ENCODE measurements around the gene DLG1. TPM values are rescaled to one million over a fixed set of nuclear protein-coding genes. Genes with fewer than 3 reads are reported as not detected.

The DLG1 gene
- total and polyA plus RNA-seq, 4 donors: 12.7 to 51.2 (median 22.3) TPM

- no peak overlapping the region for H3K9ac ChIP-seq (ENCODE audit: low read depth in 1 of 2, low read length in 2 of 2)
Observed at GRCh38 chr3:197209366-197210260, 88.8 kb downstream of the DLG1 start.

DNA sequence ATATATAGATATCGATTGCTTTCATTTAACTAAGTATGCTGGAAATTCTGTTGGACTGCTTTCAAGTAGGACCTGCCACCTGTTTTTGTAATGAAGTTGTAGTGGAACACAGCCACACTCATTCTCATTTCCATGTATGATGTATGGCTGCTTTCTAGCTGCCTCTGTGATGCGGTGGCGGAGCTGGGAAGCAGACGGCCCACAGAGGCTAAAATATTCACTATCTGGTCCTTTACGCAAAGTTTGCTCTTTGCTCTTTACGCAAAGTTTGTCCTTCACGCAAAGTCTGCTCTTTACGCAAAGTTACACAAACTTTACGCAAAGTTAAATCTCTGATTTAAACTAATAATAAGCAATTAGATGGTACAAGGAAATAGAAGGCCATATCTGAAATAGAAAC, 91.5 kb downstream of the DLG1 start:
- no peaks in the 10 kb centered on the region for H3K9me3 ChIP-seq (ENCODE audit: control insufficient read depth in 4 of 4, low read length in 3 of 4)
- no peak for TF ChIP-seq FOXA1 (IDR thresholded peaks at IDR 0.05)
- H3K9ac ChIP-seq (ENCODE audit: low read depth in 1 of 2, low read length in 2 of 2): no peak overlapping the region
- H3K27ac ChIP-seq (ENCODE audit: low read depth in 1 of 2, low read length in 2 of 2): no peak overlapping the region
- no peak overlapping the region for H3K4me3 ChIP-seq (ENCODE audit: low read depth in 1 of 3, low read length in 3 of 3)
- H3K4me1 ChIP-seq (ENCODE audit: control insufficient read depth in 4 of 4, insufficient read depth in 4 of 4, low read length in 3 of 4): peaks cover 0 to 7% (median 5%) of the 10 kb centered on the region in 4 donors
- WGBS: 92% methylated on average over 9 of the region's 9 CpGs
- no peak for DNase-seq (ENCODE audit: low spot score)
- H3K36me3 ChIP-seq (ENCODE audit: control insufficient read depth in 4 of 4, insufficient read depth in 3 of 4, low read depth in 1 of 4, low read length in 3 of 4): no peaks in the 10 kb centered on the region
- H3K27me3 ChIP-seq (ENCODE audit: control insufficient read depth in 4 of 4, insufficient read depth in 4 of 4, low read length in 3 of 4): no peaks in the 10 kb centered on the region

More at GRCh38 chr3:197209366-197210260, 88.8 kb downstream of the DLG1 start:
- TF ChIP-seq YY1 (IDR thresholded peaks at IDR 0.05): no peak
- no peak for TF ChIP-seq SP1 (IDR thresholded peaks at IDR 0.05)
- no peak for TF ChIP-seq HNF4G (IDR thresholded peaks at IDR 0.05)
- no peak for TF ChIP-seq NR2F2 (IDR thresholded peaks at IDR 0.05)
- TF ChIP-seq FOXA1 (IDR thresholded peaks at IDR 0.05): no peak
- no peak for TF ChIP-seq MAX (IDR thresholded peaks at IDR 0.05)
- no peak for TF ChIP-seq TAF1 (conservative IDR thresholded peaks at IDR 0.05)
- no peak for TF ChIP-seq EGR1 (IDR thresholded peaks at IDR 0.05; ENCODE audit: low read depth in 2 of 2)
- TF ChIP-seq FOXA2 (IDR thresholded peaks at IDR 0.05): no peak
- no peak for TF ChIP-seq HNF4A (conservative IDR thresholded peaks at IDR 0.05)
- TF ChIP-seq RAD21 (IDR thresholded peaks at IDR 0.05): no peak
- Histone ChIP-seq H3K4me3 (ENCODE audit: low read depth in 1 of 3, low read length in 3 of 3) (no peak overlapping the region), H3K36me3 (ENCODE audit: control insufficient read depth in 4 of 4, insufficient read depth in 3 of 4, low read depth in 1 of 4, low read length in 3 of 4) (no peaks in the 10 kb centered on the region), H3K27me3 (ENCODE audit: control insufficient read depth in 4 of 4, insufficient read depth in 4 of 4, low read length in 3 of 4) (no peaks in the 10 kb centered on the region), H3K27ac (ENCODE audit: low read depth in 1 of 2, low read length in 2 of 2) (no peak overlapping the region), H3K9me3 (ENCODE audit: control insufficient read depth in 4 of 4, low read length in 3 of 4) (no peaks in the 10 kb centered on the region), H3K4me1 (ENCODE audit: control insufficient read depth in 4 of 4, insufficient read depth in 4 of 4, low read length in 3 of 4) (peaks cover 0 to 4% (median 0%) of the 10 kb centered on the region in 4 donors)
- no peak for DNase-seq (ENCODE audit: low spot score)

DNA sequence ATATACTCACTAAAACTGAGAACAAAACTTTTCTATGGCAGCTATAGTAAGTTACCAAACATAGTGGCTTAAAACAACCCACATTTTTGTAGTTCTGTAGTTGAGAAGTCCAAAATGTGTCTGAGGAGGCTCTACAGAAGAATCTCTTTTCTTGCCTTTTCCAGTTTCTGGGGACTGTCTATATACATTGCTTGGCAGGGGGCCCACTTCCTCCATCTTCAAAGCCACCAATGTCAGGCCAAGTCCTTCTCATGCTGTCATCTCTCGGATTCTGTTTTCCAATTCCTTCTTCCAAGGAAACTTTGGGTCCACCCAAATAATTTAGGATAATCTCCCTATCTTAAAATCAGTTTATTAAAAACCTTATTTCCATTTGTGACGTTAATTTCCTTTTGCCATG, 92.7 kb downstream of the DLG1 start:
- TF ChIP-seq NR2F2 (IDR thresholded peaks at IDR 0.05) (no peak), ZBTB33 (IDR thresholded peaks at IDR 0.05) (no peak), TAF1 (conservative IDR thresholded peaks at IDR 0.05) (no peak), EGR1 (IDR thresholded peaks at IDR 0.05; ENCODE audit: low read depth in 2 of 2) (no peak), RAD21 (IDR thresholded peaks at IDR 0.05) (no peak), FOXA2 (IDR thresholded peaks at IDR 0.05) (no peak), YY1 (IDR thresholded peaks at IDR 0.05) (no peak), ATF3 (IDR thresholded peaks at IDR 0.05) (no peak), HNF4G (IDR thresholded peaks at IDR 0.05) (no peak)
- TF ChIP-seq, protein P1, sequence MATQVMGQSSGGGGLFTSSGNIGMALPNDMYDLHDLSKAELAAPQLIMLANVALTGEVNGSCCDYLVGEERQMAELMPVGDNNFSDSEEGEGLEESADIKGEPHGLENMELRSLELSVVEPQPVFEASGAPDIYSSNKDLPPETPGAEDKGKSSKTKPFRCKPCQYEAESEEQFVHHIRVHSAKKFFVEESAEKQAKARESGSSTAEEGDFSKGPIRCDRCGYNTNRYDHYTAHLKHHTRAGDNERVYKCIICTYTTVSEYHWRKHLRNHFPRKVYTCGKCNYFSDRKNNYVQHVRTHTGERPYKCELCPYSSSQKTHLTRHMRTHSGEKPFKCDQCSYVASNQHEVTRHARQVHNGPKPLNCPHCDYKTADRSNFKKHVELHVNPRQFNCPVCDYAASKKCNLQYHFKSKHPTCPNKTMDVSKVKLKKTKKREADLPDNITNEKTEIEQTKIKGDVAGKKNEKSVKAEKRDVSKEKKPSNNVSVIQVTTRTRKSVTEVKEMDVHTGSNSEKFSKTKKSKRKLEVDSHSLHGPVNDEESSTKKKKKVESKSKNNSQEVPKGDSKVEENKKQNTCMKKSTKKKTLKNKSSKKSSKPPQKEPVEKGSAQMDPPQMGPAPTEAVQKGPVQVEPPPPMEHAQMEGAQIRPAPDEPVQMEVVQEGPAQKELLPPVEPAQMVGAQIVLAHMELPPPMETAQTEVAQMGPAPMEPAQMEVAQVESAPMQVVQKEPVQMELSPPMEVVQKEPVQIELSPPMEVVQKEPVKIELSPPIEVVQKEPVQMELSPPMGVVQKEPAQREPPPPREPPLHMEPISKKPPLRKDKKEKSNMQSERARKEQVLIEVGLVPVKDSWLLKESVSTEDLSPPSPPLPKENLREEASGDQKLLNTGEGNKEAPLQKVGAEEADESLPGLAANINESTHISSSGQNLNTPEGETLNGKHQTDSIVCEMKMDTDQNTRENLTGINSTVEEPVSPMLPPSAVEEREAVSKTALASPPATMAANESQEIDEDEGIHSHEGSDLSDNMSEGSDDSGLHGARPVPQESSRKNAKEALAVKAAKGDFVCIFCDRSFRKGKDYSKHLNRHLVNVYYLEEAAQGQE (IDR thresholded peaks at IDR 0.05): no peak
- H3K36me3 ChIP-seq (ENCODE audit: control insufficient read depth in 4 of 4, insufficient read depth in 3 of 4, low read depth in 1 of 4, low read length in 3 of 4): no peaks in the 10 kb centered on the region
- H3K4me1 ChIP-seq (ENCODE audit: control insufficient read depth in 4 of 4, insufficient read depth in 4 of 4, low read length in 3 of 4): peaks cover 0 to 7% (median 5%) of the 10 kb centered on the region in 4 donors
- no peak overlapping the region for H3K27ac ChIP-seq (ENCODE audit: low read depth in 1 of 2, low read length in 2 of 2)
- H3K27me3 ChIP-seq (ENCODE audit: control insufficient read depth in 4 of 4, insufficient read depth in 4 of 4, low read length in 3 of 4): no peaks in the 10 kb centered on the region
- H3K9me3 ChIP-seq (ENCODE audit: control insufficient read depth in 4 of 4, low read length in 3 of 4): no peaks in the 10 kb centered on the region
- DNase-seq (ENCODE audit: low spot score): no peak
- WGBS: 93% methylated on average over 2 of the region's 2 CpGs
- no peak overlapping the region for H3K4me3 ChIP-seq (ENCODE audit: low read depth in 1 of 3, low read length in 3 of 3)
- H3K9ac ChIP-seq (ENCODE audit: low read depth in 1 of 2, low read length in 2 of 2): no peak overlapping the region

Measured in liver (tissue), 9 donors.